Liver (tissue), 9 donors: Measurements from ENCODE around the gene NPAS1. TPM values are rescaled to one million over a fixed set of nuclear protein-coding genes. Genes with fewer than 3 reads are reported as not detected.

Experiments used
- DNase-seq: peaks from one replicate; pipeline ENCODE4 v3.0.0-alpha.2; 2017; ENCODE audit warnings: low spot score
- H3K27ac ChIP-seq, 2 donors: one replicate each; pipeline ENCODE4 v1.7.0; 2013; ENCODE audit warnings: inconsistent platforms in 2 of 2, low read length in 2 of 2, control low read depth in 1 of 2, low read depth in 1 of 2, mild to moderate bottlenecking in 1 of 2
- H3K27me3 ChIP-seq, 4 donors: one replicate each; pipeline versions ENCODE4 v1.6.1 to v1.7.0; 2013; ENCODE audit warnings: low read length in 3 of 4, inconsistent platforms in 1 of 4, mild to moderate bottlenecking in 1 of 4, moderate library complexity in 1 of 4; ENCODE audit not compliant: control insufficient read depth in 4 of 4, insufficient read depth in 4 of 4
- H3K36me3 ChIP-seq, 4 donors: one replicate each; pipeline versions ENCODE4 v1.6.1 to v1.7.0; 2013; ENCODE audit warnings: low read length in 3 of 4, mild to moderate bottlenecking in 3 of 4, low read depth in 1 of 4, moderate library complexity in 1 of 4; ENCODE audit not compliant: control insufficient read depth in 4 of 4, insufficient read depth in 3 of 4
- H3K4me1 ChIP-seq, 4 donors: one replicate each; pipeline versions ENCODE4 v1.6.1 to v1.7.0; 2013; ENCODE audit warnings: low read length in 3 of 4, mild to moderate bottlenecking in 3 of 4, moderate library complexity in 1 of 4; ENCODE audit not compliant: control insufficient read depth in 4 of 4, insufficient read depth in 4 of 4
- H3K4me3 ChIP-seq, 3 donors: one replicate each; pipeline versions ENCODE4 v1.6.1 to v1.7.0; 2013; ENCODE audit warnings: low read length in 3 of 3, control low read depth in 1 of 3, low read depth in 1 of 3, mild to moderate bottlenecking in 1 of 3
- H3K9ac ChIP-seq, 2 donors: one replicate each; pipeline ENCODE4 v1.7.0; 2013; ENCODE audit warnings: low read length in 2 of 2, mild to moderate bottlenecking in 2 of 2, moderate library complexity in 2 of 2, control low read depth in 1 of 2, low read depth in 1 of 2
- H3K9me3 ChIP-seq, 4 donors: one replicate each; pipeline versions ENCODE4 v1.6.1 to v1.7.0; 2013; ENCODE audit warnings: low read length in 3 of 4; ENCODE audit not compliant: control insufficient read depth in 4 of 4
- EGR1 ChIP-seq, 2 donors: IDR thresholded peaks; 2 replicates each; pipeline ENCODE4 v1.6.1; 2016 to 2018; ENCODE audit warnings: antibody characterized with exemption in 2 of 2, low read depth in 2 of 2
- FOXA1 ChIP-seq: IDR thresholded peaks from 2 replicates; pipeline ENCODE4 v1.6.1; 2016; ENCODE audit warnings: antibody characterized with exemption
- FOXA2 ChIP-seq: IDR thresholded peaks from 2 replicates; pipeline ENCODE4 v1.6.1; 2016; ENCODE audit warnings: antibody characterized with exemption
- GABPA ChIP-seq, 2 donors: IDR thresholded peaks in 1 of 2; conservative IDR thresholded peaks in 1 of 2; 2 replicates each; pipeline ENCODE4 v1.6.1; 2016; ENCODE audit warnings: antibody characterized with exemption in 2 of 2, mild to moderate bottlenecking in 1 of 2, moderate library complexity in 1 of 2
- HNF4A ChIP-seq, 2 donors: conservative IDR thresholded peaks; 2 replicates each; pipeline ENCODE4 v1.6.1; 2016; ENCODE audit warnings: antibody characterized with exemption in 2 of 2, mild to moderate bottlenecking in 2 of 2
- HNF4G ChIP-seq: IDR thresholded peaks from 2 replicates; pipeline ENCODE4 v1.6.1; 2016; ENCODE audit warnings: antibody characterized with exemption
- JUND ChIP-seq, 2 donors: IDR thresholded peaks; 2 replicates each; pipeline ENCODE4 v1.6.1; 2016; ENCODE audit warnings: antibody characterized with exemption in 2 of 2
- NR2F2 ChIP-seq: IDR thresholded peaks from 2 replicates; pipeline ENCODE4 v1.6.1; 2016; ENCODE audit warnings: antibody characterized with exemption
- RAD21 ChIP-seq, 2 donors: IDR thresholded peaks; 2 replicates each; pipeline ENCODE4 v1.6.1; 2016; ENCODE audit warnings: antibody characterized with exemption in 2 of 2, mild to moderate bottlenecking in 2 of 2
- RXRA ChIP-seq, 2 donors: IDR thresholded peaks; 2 replicates each; pipeline ENCODE4 v1.6.1; 2017 to 2018; ENCODE audit warnings: antibody characterized with exemption in 2 of 2, mild to moderate bottlenecking in 1 of 2
- SP1 ChIP-seq: IDR thresholded peaks from 2 replicates; pipeline ENCODE4 v1.6.1; 2018; ENCODE audit warnings: antibody characterized with exemption, mild to moderate bottlenecking
- TAF1 ChIP-seq: conservative IDR thresholded peaks from 2 replicates; pipeline ENCODE4 v1.6.1; 2016; ENCODE audit warnings: antibody characterized with exemption, mild to moderate bottlenecking
- YY1 ChIP-seq: IDR thresholded peaks from 2 replicates; pipeline ENCODE4 v1.6.1; 2016; ENCODE audit warnings: antibody characterized with exemption, mild to moderate bottlenecking
- WGBS: extraction: QIAGEN DNeasy Blood & Tissue Kit; methylation state at CpG from one replicate; pipeline ENCODE4 v1.1.7; 2013; 5-methylcytosine and 5-hydroxymethylcytosine counted together
- polyA plus RNA-seq, 2 donors: library from polyadenylated mRNA; stranded (reverse) in 1 of 2; unstranded in 1 of 2; fragments of 200-250 nt in 1 of 2; fragments of >200 nt in 1 of 2; fragmentation: Nextera tagmentation in 1 of 2; extraction: Ambion mirVana in 1 of 2; gene quantifications; one replicate each; pipeline versions ENCODE4 v1.2.1 to v1.2.3, GENCODE V29; 2013 to 2015
- total RNA-seq, 2 donors: library from RNA; depleted of rRNA; stranded (reverse); fragments of >200 nt; gene quantifications; one replicate each; pipeline ENCODE4 v1.2.3, GENCODE V29; 2014
- TF ChIP-seq, protein P1 (sequence below): IDR thresholded peaks from 2 replicates; pipeline ENCODE4 v1.6.1; 2016; ENCODE audit warnings: antibody characterized with exemption
- TF ChIP-seq, protein P2 (sequence below): IDR thresholded peaks from 2 replicates; pipeline ENCODE4 v1.6.1; 2016; ENCODE audit warnings: antibody characterized with exemption
- TF ChIP-seq, protein P3 (sequence below): fragments of 150-350 bp; IDR thresholded peaks from 2 replicates; pipeline ENCODE4 v1.5.1; 2017; ENCODE audit warnings: improper control_type of control experiment, low read depth, low read length; ENCODE audit not compliant: missing input control
- TF ChIP-seq, protein P4 (sequence below): IDR thresholded peaks from 2 replicates; pipeline ENCODE4 v1.6.1; 2016; ENCODE audit warnings: antibody characterized with exemption, mild to moderate bottlenecking
- TF ChIP-seq, protein P5 (sequence below): IDR thresholded peaks from 2 replicates; pipeline ENCODE4 v1.6.1; 2016; ENCODE audit warnings: antibody characterized with exemption
- donor health status: healthy.
- donor health status: healthy.
- donor health status: healthy.
- donor health status: healthy.
- donor health status: healthy.

Gene NPAS1
- total and polyA plus RNA-seq, 4 donors = 0.22 TPM; not detected in 3

DNA sequence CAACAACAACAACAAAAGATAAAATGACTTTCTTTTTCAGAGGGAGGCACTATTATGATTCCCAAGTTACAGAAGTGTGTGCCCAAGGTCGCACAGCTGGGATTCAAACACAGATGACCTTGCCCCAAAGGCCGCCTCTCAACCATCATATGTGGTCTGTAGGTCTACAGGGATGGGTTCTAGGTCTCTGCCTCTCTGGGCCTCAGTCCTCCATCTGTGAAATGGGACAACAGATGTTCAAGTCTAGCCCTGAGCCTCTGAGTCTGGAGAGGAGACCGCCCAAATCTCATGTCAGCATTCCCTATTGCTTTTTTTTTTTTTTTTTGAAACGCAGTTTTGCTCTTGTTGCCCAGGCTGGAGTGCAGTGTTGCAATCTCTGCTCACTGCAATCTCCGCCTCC lies 4.9 kb downstream of the NPAS1 start:
- no peak for DNase-seq
- WGBS = 75% methylated on average over 5 of the region's 5 CpGs
- Histone ChIP-seq H3K27ac (no peak overlapping the region), H3K9me3 (no peaks in the 10 kb centered on the region), H3K4me1 (peaks cover 20 to 27% (median 24%) of the 10 kb centered on the region in 4 donors), H3K36me3 (no peaks in the 10 kb centered on the region), H3K9ac (no peak overlapping the region), H3K27me3 (peaks cover 3 to 6% (median 6%) of the 10 kb centered on the region in 4 donors), H3K4me3 (no peak overlapping the region)
- TF ChIP-seq SP1 = no peak
- TF ChIP-seq, protein P1, sequence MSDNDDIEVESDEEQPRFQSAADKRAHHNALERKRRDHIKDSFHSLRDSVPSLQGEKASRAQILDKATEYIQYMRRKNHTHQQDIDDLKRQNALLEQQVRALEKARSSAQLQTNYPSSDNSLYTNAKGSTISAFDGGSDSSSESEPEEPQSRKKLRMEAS = no peak
- no peak for TF ChIP-seq TAF1
- TF ChIP-seq, protein P2, sequence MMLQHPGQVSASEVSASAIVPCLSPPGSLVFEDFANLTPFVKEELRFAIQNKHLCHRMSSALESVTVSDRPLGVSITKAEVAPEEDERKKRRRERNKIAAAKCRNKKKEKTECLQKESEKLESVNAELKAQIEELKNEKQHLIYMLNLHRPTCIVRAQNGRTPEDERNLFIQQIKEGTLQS = no peak
- TF ChIP-seq HNF4A (conservative IDR thresholded peaks at IDR 0.05) = no peak
- TF ChIP-seq, protein P3, sequence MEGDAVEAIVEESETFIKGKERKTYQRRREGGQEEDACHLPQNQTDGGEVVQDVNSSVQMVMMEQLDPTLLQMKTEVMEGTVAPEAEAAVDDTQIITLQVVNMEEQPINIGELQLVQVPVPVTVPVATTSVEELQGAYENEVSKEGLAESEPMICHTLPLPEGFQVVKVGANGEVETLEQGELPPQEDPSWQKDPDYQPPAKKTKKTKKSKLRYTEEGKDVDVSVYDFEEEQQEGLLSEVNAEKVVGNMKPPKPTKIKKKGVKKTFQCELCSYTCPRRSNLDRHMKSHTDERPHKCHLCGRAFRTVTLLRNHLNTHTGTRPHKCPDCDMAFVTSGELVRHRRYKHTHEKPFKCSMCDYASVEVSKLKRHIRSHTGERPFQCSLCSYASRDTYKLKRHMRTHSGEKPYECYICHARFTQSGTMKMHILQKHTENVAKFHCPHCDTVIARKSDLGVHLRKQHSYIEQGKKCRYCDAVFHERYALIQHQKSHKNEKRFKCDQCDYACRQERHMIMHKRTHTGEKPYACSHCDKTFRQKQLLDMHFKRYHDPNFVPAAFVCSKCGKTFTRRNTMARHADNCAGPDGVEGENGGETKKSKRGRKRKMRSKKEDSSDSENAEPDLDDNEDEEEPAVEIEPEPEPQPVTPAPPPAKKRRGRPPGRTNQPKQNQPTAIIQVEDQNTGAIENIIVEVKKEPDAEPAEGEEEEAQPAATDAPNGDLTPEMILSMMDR = no peak
- TF ChIP-seq RAD21 (IDR thresholded peaks at IDR 0.05) = no peak
- no peak for TF ChIP-seq JUND (IDR thresholded peaks at IDR 0.05)
- TF ChIP-seq NR2F2 = no peak
- no peak for TF ChIP-seq YY1
- TF ChIP-seq EGR1 (IDR thresholded peaks at IDR 0.05; ENCODE audit: low read depth in 2 of 2) = no peak
- TF ChIP-seq FOXA1 = no peak
- TF ChIP-seq, protein P4, sequence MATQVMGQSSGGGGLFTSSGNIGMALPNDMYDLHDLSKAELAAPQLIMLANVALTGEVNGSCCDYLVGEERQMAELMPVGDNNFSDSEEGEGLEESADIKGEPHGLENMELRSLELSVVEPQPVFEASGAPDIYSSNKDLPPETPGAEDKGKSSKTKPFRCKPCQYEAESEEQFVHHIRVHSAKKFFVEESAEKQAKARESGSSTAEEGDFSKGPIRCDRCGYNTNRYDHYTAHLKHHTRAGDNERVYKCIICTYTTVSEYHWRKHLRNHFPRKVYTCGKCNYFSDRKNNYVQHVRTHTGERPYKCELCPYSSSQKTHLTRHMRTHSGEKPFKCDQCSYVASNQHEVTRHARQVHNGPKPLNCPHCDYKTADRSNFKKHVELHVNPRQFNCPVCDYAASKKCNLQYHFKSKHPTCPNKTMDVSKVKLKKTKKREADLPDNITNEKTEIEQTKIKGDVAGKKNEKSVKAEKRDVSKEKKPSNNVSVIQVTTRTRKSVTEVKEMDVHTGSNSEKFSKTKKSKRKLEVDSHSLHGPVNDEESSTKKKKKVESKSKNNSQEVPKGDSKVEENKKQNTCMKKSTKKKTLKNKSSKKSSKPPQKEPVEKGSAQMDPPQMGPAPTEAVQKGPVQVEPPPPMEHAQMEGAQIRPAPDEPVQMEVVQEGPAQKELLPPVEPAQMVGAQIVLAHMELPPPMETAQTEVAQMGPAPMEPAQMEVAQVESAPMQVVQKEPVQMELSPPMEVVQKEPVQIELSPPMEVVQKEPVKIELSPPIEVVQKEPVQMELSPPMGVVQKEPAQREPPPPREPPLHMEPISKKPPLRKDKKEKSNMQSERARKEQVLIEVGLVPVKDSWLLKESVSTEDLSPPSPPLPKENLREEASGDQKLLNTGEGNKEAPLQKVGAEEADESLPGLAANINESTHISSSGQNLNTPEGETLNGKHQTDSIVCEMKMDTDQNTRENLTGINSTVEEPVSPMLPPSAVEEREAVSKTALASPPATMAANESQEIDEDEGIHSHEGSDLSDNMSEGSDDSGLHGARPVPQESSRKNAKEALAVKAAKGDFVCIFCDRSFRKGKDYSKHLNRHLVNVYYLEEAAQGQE = no peak
- TF ChIP-seq GABPA (IDR thresholded peaks at IDR 0.05 in 1 of 2, conservative IDR thresholded peaks at IDR 0.05 in 1 of 2) = no peak
- TF ChIP-seq HNF4G = no peak
- TF ChIP-seq RXRA (IDR thresholded peaks at IDR 0.05) = no peak
- TF ChIP-seq, protein P5, sequence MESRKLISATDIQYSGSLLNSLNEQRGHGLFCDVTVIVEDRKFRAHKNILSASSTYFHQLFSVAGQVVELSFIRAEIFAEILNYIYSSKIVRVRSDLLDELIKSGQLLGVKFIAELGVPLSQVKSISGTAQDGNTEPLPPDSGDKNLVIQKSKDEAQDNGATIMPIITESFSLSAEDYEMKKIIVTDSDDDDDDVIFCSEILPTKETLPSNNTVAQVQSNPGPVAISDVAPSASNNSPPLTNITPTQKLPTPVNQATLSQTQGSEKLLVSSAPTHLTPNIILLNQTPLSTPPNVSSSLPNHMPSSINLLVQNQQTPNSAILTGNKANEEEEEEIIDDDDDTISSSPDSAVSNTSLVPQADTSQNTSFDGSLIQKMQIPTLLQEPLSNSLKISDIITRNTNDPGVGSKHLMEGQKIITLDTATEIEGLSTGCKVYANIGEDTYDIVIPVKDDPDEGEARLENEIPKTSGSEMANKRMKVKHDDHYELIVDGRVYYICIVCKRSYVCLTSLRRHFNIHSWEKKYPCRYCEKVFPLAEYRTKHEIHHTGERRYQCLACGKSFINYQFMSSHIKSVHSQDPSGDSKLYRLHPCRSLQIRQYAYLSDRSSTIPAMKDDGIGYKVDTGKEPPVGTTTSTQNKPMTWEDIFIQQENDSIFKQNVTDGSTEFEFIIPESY = no peak
- no peak for TF ChIP-seq FOXA2
